ENCODE measurements around the gene TMPRSS2. TPM values are rescaled to one million over a fixed set of nuclear protein-coding genes. Genes with fewer than 3 reads are reported as not detected.

The TMPRSS2 gene
- total RNA-seq, 2 experiments from 2014 or later, result not detected

DNA sequence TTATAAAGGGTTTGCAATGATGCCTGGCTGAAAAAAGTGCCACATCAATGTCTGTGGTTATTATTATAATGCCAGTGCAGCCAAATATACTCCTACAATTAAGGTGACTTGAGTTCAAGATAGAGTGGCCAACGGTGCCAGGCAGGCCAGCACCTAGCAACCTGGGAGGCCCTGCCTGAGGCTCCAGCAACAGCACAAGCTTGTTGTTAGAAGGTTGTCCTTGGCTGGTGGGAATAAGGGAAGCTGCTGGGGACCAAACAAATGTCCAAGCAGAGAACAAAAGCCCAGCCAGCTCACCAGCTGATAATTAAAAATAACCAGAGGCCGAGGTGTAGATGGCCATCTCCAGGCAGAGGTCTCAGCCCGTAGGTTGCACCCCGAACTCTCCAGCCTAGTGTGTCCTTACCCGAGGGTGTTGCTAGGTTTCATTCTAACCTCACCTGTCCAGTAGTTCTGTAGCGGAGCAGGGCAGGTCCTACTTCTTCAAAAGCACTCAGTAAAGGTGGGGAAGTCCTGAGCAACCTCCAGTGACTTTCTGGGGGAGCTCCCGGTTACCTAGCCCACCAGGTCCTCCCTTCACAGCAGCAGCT is 1.9 kb downstream of the TMPRSS2 start:
- Mint-ChIP-seq H3K27me3 (peaks cover 67% of the 10 kb centered on the region), H3K9me3 (no peaks in the 10 kb centered on the region), H3K36me3 (ENCODE audit: low read depth) (no peaks in the 10 kb centered on the region), H3K4me1 (ENCODE audit: low read depth) (peaks cover 5% of the 10 kb centered on the region), H3K4me3 (no peak overlapping the region), H3K27ac (no peak overlapping the region)
- intact Hi-C loops (cut with DNase I, micrococcal nuclease), result no loop called here
- Histone ChIP-seq H3K36me3 (ENCODE audit: insufficient read depth, low read length) (no peaks in the 10 kb centered on the region), H3K27me3 (ENCODE audit: control insufficient read depth in 1 of 2, insufficient read depth in 2 of 2, low read length in 2 of 2) (peaks cover 27 to 44% of the 10 kb centered on the region in 2 experiments), H3K4me3 (ENCODE audit: low read length) (no peak overlapping the region), H3K9me3 (ENCODE audit: control insufficient read depth in 1 of 2, insufficient read depth in 1 of 2, low read length in 2 of 2) (no peaks in the 10 kb centered on the region), H3K27ac (ENCODE audit: low read depth in 1 of 2, low read length in 2 of 2) (no peak overlapping the region), H3K4me1 (ENCODE audit: insufficient read depth, low read length) (peaks cover 4% of the 10 kb centered on the region)
- ChIA-PET CTCF (no interaction called here), POLR2A (no interaction called here)
- TF ChIP-seq, protein P1, sequence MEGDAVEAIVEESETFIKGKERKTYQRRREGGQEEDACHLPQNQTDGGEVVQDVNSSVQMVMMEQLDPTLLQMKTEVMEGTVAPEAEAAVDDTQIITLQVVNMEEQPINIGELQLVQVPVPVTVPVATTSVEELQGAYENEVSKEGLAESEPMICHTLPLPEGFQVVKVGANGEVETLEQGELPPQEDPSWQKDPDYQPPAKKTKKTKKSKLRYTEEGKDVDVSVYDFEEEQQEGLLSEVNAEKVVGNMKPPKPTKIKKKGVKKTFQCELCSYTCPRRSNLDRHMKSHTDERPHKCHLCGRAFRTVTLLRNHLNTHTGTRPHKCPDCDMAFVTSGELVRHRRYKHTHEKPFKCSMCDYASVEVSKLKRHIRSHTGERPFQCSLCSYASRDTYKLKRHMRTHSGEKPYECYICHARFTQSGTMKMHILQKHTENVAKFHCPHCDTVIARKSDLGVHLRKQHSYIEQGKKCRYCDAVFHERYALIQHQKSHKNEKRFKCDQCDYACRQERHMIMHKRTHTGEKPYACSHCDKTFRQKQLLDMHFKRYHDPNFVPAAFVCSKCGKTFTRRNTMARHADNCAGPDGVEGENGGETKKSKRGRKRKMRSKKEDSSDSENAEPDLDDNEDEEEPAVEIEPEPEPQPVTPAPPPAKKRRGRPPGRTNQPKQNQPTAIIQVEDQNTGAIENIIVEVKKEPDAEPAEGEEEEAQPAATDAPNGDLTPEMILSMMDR (IDR thresholded peaks at IDR 0.05), result no peak
- ATAC-seq (ENCODE audit: poor library complexity), result no peak
- no peak for DNase-seq

DNA sequence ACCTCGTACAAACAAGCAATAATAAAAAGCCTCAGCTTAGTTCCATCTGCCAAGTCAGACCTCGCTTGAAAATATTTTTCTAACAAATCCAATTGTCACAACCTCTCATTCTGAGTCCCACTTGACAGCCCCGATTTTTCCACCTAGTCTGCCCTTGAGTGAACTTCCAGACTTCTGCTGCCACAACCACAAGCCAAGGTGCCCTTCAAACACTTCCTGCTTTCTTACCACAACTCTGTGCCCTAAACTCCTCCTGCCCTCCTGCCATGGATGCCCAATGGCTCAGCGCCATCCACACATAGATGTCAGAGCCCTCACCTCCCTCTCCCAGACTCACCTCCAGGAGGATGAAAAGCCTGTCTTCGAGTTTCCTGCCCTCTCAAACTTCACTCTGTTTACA is 3.9 kb downstream of the TMPRSS2 start:
- H3K4me3 ChIP-seq (ENCODE audit: low read length), result no peak overlapping the region
- no peaks in the 10 kb centered on the region for H3K36me3 Mint-ChIP-seq (ENCODE audit: low read depth)
- H3K27me3 Mint-ChIP-seq, result peaks cover 69% of the 10 kb centered on the region
- H3K27me3 ChIP-seq (ENCODE audit: control insufficient read depth in 1 of 2, insufficient read depth in 2 of 2, low read length in 2 of 2), result peaks cover 27 to 35% of the 10 kb centered on the region in 2 experiments
- no peaks in the 10 kb centered on the region for H3K9me3 ChIP-seq (ENCODE audit: control insufficient read depth in 1 of 2, insufficient read depth in 1 of 2, low read length in 2 of 2)
- no peak overlapping the region for H3K4me3 Mint-ChIP-seq
- no peaks in the 10 kb centered on the region for H3K36me3 ChIP-seq (ENCODE audit: insufficient read depth, low read length)
- DNase-seq (no peak), ATAC-seq (ENCODE audit: poor library complexity) (no peak)
- H3K4me1 Mint-ChIP-seq (ENCODE audit: low read depth), result peaks cover 5% of the 10 kb centered on the region
- POLR2A ChIA-PET, result no interaction called here
- peaks cover 4% of the 10 kb centered on the region for H3K4me1 ChIP-seq (ENCODE audit: insufficient read depth, low read length)
- intact Hi-C loops (cut with DNase I, micrococcal nuclease), result no loop called here
- H3K9me3 Mint-ChIP-seq, result no peaks in the 10 kb centered on the region
- H3K27ac Mint-ChIP-seq, result no peak overlapping the region
- no peak overlapping the region for H3K27ac ChIP-seq (ENCODE audit: low read depth in 1 of 2, low read length in 2 of 2)
- CTCF ChIA-PET, result interaction anchor here (0.9 kb wide), 1 partner anchor 16 kb away, joined by 3 read pairs; no protein-coding TSS in a partner anchor
- TF ChIP-seq, protein P1 (IDR thresholded peaks at IDR 0.05), result no peak

DNA sequence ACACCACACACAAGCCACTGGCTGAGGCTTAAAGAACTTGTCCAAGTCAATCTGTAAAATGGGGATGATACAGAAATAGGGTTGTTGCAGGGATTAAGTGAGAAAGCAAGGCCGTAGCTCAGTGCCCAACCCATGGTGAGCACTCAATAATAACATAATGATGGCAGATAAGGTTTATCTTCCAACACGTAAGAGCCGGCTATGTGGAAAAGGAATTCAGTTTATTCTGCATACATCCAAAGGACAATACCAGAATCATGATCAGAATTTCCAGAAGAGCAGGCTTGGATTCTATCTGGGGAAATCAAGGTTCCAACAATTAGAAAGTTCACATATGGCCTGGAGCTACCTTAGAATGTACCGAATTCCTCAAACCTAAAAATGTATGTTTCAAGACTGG is 4.6 kb downstream of the TMPRSS2 start:
- Mint-ChIP-seq H3K27ac (no peak overlapping the region), H3K4me1 (ENCODE audit: low read depth) (peaks cover 5% of the 10 kb centered on the region), H3K9me3 (no peaks in the 10 kb centered on the region), H3K27me3 (peaks cover 70% of the 10 kb centered on the region), H3K36me3 (ENCODE audit: low read depth) (no peaks in the 10 kb centered on the region), H3K4me3 (no peak overlapping the region)
- no peak overlapping the region for H3K27ac ChIP-seq (ENCODE audit: low read depth in 1 of 2, low read length in 2 of 2)
- H3K36me3 ChIP-seq (ENCODE audit: insufficient read depth, low read length), result no peaks in the 10 kb centered on the region
- TF ChIP-seq, protein P1 (IDR thresholded peaks at IDR 0.05), result no peak
- no peak for DNase-seq
- intact Hi-C loops (cut with DNase I, micrococcal nuclease), result no loop called here
- POLR2A ChIA-PET, result no interaction called here
- H3K9me3 ChIP-seq (ENCODE audit: control insufficient read depth in 1 of 2, insufficient read depth in 1 of 2, low read length in 2 of 2), result no peaks in the 10 kb centered on the region
- ATAC-seq (ENCODE audit: poor library complexity), result no peak
- no peak overlapping the region for H3K4me3 ChIP-seq (ENCODE audit: low read length)
- H3K4me1 ChIP-seq (ENCODE audit: insufficient read depth, low read length), result peaks cover 4% of the 10 kb centered on the region
- CTCF ChIA-PET, result interaction anchor here (0.9 kb wide), 1 partner anchor 17 kb away, joined by 3 read pairs; no protein-coding TSS in a partner anchor
- peaks cover 23 to 28% of the 10 kb centered on the region in 2 experiments for H3K27me3 ChIP-seq (ENCODE audit: control insufficient read depth in 1 of 2, insufficient read depth in 2 of 2, low read length in 2 of 2)

All from CD4-positive, alpha-beta T cell (primary cell).